Measurements from ENCODE around the gene ATOH1.

Gene ATOH1

GRCh38 chr4:93841803-93842345 is 13.3 kb downstream of the ATOH1 start:
- DNase-seq (ENCODE audit: low read depth) = no peak
- no peak overlapping the region for H3K4me3 ChIP-seq (ENCODE audit: low read depth, low read length)
- TF ChIP-seq POLR2A (IDR thresholded peaks at IDR 0.05; ENCODE audit: extremely low read depth, insufficient read length) = no peak
- no peak for TF ChIP-seq MAX (IDR thresholded peaks at IDR 0.05; ENCODE audit: low read depth, low read length)
- no peak for TF ChIP-seq CTCF (IDR thresholded peaks at IDR 0.05; ENCODE audit: low read depth, low read length)
- TF ChIP-seq MYC (IDR thresholded peaks at IDR 0.05; ENCODE audit: low read depth, low read length) = no peak

GRCh38 chr4:93842601-93843252 is 14.2 kb downstream of the ATOH1 start:
- no peak overlapping the region for H3K4me3 ChIP-seq (ENCODE audit: low read depth, low read length)
- no peak for TF ChIP-seq MYC (IDR thresholded peaks at IDR 0.05; ENCODE audit: low read depth, low read length)
- no peak for TF ChIP-seq CTCF (IDR thresholded peaks at IDR 0.05; ENCODE audit: low read depth, low read length)
- TF ChIP-seq MAX (IDR thresholded peaks at IDR 0.05; ENCODE audit: low read depth, low read length) = no peak
- TF ChIP-seq POLR2A (IDR thresholded peaks at IDR 0.05; ENCODE audit: extremely low read depth, insufficient read length) = no peak
- no peak for DNase-seq (ENCODE audit: low read depth)

GRCh38 chr4:93843772-93844171 is 15.2 kb downstream of the ATOH1 start:
- TF ChIP-seq CTCF (IDR thresholded peaks at IDR 0.05; ENCODE audit: low read depth, low read length) (no peak), MYC (IDR thresholded peaks at IDR 0.05; ENCODE audit: low read depth, low read length) (no peak), POLR2A (IDR thresholded peaks at IDR 0.05; ENCODE audit: extremely low read depth, insufficient read length) (no peak), MAX (IDR thresholded peaks at IDR 0.05; ENCODE audit: low read depth, low read length) (no peak)
- DNase-seq (ENCODE audit: low read depth) = no peak
- no peak overlapping the region for H3K4me3 ChIP-seq (ENCODE audit: low read depth, low read length)

GRCh38 chr4:93852680-93853079 is 24.1 kb downstream of the ATOH1 start:
- DNase-seq (ENCODE audit: low read depth) = no peak
- TF ChIP-seq POLR2A (IDR thresholded peaks at IDR 0.05; ENCODE audit: extremely low read depth, insufficient read length) (no peak), MYC (IDR thresholded peaks at IDR 0.05; ENCODE audit: low read depth, low read length) (no peak), MAX (IDR thresholded peaks at IDR 0.05; ENCODE audit: low read depth, low read length) (no peak), CTCF (IDR thresholded peaks at IDR 0.05; ENCODE audit: low read depth, low read length) (no peak)

GRCh38 chr4:93855926-93856325 is 27.4 kb downstream of the ATOH1 start:
- no peak overlapping the region for H3K4me3 ChIP-seq (ENCODE audit: low read depth, low read length)
- no peak for DNase-seq (ENCODE audit: low read depth)
- TF ChIP-seq MAX (IDR thresholded peaks at IDR 0.05; ENCODE audit: low read depth, low read length) = no peak
- TF ChIP-seq POLR2A (IDR thresholded peaks at IDR 0.05; ENCODE audit: extremely low read depth, insufficient read length) = no peak
- TF ChIP-seq MYC (IDR thresholded peaks at IDR 0.05; ENCODE audit: low read depth, low read length) = no peak
- TF ChIP-seq CTCF (IDR thresholded peaks at IDR 0.05; ENCODE audit: low read depth, low read length) = no peak

More at GRCh38 chr4:93852680-93853079, 24.1 kb downstream of the ATOH1 start:
- no peak overlapping the region for H3K4me3 ChIP-seq (ENCODE audit: low read depth, low read length)

Data from NB4 (cell line).